Lower leg skin (tissue), 3 donors: Measurements from ENCODE around the gene PLCG2.

ENCODE experiments used
- POLR2A ChIP-seq, 2 donors: fragments of 450-650 bp; IDR thresholded peaks; one replicate each; pipeline ENCODE4 v1.6.1; 2016 to 2017; ENCODE audit warnings: antibody characterized with exemption in 2 of 2, mild to moderate bottlenecking in 1 of 2, moderate library complexity in 1 of 2
- TF ChIP-seq, protein P1 (sequence below), 3 donors: fragments of 450-650 bp; IDR thresholded peaks; one replicate each; pipeline ENCODE4 v1.5.1; 2016; ENCODE audit warnings: antibody characterized with exemption in 3 of 3, mild to moderate bottlenecking in 3 of 3, moderate library complexity in 2 of 3

GRCh38 chr16:81938326-81939163, 159.5 kb downstream of the PLCG2 start:
- TF ChIP-seq, protein P1, sequence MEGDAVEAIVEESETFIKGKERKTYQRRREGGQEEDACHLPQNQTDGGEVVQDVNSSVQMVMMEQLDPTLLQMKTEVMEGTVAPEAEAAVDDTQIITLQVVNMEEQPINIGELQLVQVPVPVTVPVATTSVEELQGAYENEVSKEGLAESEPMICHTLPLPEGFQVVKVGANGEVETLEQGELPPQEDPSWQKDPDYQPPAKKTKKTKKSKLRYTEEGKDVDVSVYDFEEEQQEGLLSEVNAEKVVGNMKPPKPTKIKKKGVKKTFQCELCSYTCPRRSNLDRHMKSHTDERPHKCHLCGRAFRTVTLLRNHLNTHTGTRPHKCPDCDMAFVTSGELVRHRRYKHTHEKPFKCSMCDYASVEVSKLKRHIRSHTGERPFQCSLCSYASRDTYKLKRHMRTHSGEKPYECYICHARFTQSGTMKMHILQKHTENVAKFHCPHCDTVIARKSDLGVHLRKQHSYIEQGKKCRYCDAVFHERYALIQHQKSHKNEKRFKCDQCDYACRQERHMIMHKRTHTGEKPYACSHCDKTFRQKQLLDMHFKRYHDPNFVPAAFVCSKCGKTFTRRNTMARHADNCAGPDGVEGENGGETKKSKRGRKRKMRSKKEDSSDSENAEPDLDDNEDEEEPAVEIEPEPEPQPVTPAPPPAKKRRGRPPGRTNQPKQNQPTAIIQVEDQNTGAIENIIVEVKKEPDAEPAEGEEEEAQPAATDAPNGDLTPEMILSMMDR (IDR thresholded peaks at IDR 0.05) = no peak
- TF ChIP-seq POLR2A (IDR thresholded peaks at IDR 0.05) = no peak
